GM19397 (cell line): ENCODE data around the gene CELF5.

Source experiments
- ATAC-seq: cut with Tn5 transposase; IDR thresholded peaks from one replicate; pipeline ENCODE4 v1.9.1; 2021; ENCODE audit warnings: mild to moderate bottlenecking, moderate library complexity; ENCODE audit not compliant: unreplicated experiment

CELF5 gene

DNA sequence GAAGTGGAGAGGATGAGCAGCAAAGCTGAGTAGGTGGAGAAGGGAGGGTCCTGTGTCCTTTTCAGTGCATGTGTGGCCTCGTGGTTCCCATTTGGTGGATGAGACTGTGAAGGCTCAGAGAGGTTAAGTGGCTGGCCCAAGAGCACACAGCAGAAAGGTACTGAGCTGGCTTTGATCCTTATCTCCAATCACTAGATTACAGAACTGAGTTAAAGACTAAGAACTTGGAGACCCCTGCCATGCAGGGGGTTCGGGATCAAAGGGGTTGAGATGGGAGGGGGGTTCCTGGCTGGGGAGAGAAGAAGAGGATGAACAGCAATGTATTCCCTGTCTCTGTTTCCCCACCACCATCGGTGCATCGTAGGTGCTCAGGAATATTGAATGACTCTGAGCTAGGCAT lies 11.8 kb downstream of the CELF5 start:
- ATAC-seq, result no peak

DNA sequence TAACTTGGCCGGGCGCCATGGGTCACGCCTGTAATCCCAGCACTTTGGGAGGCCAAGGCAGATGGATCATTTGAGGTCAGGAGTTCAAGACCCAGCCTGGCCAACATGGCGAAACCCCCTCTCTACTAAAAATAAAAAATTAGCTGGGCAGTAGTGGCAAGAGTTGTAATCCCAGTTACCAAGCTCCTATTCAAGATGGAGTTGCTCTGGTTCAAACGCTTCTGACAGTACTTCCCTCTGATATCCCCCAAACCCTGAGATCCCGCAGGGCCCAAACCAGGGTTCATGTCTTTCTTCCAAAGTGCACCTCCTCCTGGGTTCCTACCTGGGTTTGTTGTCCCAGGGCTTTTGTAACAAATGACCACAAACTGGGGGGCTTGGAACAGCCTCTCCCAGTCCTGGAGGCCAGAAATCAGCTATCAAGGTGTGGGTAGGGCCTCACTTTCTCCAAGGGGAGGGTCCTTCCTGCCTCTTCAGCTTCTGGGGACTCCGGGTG lies 13.7 kb downstream of the CELF5 start:
- no peak for ATAC-seq

DNA sequence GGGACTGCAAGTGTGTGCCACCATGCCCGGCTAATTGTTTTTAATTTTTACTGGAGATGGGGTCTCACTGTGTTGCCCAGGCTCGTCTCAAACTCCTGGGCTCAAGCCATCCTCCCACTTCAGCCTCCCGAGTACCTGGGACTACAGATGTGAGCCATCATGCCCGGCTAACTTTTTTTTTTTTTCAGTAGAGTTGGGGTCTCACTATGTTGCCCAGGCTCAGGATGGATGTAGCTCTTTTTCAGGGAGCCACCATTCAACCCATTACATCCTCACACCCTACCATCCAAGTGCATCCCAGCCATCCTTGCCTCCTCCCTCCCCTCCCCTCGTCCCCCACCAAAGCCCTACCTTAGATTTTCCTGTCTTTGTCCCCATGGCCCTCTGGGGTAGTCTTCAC lies 14.9 kb downstream of the CELF5 start:
- no peak for ATAC-seq

DNA sequence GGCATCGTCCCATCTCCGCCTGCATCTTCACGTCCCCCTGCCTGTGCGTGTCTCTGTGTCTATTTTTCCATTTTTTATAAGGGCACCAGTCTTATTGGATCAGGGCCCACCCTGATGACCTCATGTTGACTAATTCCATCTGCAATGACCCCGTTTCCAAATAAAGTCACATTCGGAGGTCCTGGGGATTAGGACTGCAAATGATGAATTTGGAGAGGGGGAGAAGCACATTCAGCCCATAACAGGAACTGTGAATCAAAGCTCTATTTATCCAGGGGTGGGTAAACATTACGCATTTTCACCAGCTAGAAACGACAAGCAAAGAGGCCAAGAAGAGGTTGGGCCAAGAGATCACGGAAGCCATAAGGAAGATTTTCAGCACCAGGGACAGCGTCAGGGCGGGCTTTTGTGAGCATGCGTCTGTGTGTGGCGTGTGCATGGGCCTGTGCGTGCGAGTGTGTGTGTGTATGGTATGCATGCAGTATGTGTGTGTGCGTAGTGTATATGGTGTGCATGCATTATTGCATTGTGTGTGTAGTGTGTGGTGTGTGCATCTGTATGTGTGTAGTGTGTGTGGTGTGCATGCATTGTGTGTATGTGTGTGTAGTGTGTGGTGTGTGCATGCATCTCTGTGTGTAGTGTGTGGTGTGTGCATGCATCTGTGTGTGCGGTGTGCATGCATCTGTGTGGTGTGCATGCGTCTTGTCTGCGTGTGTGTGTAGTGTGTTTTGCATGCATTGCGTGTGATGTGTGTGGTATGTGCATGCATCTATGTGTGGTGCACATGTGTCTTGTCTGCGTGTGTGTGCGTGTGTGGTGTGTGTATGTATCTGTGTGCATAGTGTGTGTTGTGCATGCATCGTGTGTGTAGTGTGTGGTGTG lies 19.6 kb downstream of the CELF5 start:
- ATAC-seq, result no peak

DNA sequence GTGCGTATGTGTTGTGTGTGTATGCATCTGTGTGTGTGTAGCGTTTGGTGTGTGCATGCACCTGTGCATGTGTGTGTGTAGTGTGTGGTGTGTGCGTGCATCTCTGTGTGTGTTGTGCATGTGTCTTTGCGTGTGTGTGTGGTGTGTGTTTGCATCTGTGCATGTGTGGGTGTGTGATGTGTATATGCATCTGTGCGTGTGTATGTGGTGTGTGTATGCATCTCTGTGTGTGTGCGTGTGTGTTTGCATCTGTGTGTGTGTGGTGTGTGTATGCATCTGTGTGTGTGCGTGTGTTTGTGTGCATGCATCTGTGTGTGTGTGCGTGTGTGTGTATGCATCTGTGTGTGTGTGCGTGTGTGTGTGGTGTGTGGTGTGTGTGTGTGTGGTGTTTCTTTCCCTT lies 20.6 kb downstream of the CELF5 start:
- ATAC-seq, result no peak

DNA sequence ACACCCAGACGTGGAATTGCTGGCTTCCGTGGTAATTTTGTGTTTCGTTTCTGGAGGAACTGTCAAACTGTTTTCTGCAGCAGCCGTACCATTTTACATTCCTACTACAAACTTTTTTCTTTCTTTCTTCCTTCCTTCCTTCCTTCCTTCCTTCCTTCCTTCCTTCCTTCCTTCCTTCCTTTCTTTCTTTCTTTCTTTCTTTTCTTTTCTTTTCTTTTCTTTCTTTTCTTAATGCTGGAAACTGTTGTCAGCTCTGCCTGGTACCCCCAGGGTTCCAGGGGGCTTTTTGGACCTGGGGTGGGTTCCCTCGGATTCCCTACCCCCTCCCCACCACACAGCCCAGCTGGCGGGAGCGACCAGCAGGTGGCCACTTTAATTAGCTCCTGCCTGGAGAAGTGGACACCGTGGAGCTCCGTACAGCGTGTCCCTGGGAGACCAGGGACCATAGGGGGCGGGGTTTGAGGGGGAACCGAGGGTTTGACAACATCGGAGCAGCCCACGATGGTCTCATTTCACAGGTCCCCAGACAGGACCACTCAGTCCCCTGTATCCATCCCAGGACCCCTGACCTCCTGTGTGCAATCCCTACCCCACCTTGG lies 24.4 kb downstream of the CELF5 start:
- ATAC-seq, result no peak

DNA sequence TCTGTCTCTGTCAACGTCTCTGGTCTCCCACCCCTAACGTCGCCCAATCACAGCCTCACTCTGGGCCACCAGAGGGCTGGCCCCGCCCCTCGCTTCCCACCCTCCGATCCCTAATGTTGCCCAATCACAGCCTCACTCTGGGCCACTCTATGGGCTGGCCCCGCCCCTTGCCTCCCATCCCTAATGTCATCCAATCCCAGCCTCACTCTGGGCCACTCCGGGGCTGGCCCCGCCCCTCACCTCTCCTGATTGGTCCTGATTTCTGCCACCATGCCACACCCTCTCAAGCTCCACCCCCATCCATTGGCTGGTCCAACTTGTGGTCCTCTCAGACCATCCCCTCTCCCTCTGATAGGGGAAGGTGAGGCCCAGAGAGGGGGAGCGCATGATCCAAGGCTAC lies 24.9 kb downstream of the CELF5 start:
- ATAC-seq, result no peak

DNA sequence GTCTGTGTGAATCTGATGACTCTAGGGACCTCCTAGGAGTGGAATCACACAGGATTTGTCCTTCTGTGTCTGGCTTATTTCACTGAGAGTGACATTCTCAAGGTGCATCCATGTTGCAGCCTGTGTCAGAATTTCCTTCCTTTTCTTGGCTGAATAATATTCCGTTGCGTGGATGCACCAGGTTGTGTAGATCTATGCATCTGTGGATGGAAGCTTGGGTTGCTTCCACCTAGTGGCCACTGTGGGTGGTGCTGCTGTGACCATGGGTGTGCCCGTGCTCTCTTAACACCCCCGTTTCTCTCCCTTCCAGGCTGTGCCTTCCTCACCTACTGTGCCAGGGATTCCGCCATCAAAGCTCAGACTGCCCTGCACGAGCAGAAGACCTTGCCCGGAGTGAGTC lies 26.2 kb downstream of the CELF5 start:
- no peak for ATAC-seq

DNA sequence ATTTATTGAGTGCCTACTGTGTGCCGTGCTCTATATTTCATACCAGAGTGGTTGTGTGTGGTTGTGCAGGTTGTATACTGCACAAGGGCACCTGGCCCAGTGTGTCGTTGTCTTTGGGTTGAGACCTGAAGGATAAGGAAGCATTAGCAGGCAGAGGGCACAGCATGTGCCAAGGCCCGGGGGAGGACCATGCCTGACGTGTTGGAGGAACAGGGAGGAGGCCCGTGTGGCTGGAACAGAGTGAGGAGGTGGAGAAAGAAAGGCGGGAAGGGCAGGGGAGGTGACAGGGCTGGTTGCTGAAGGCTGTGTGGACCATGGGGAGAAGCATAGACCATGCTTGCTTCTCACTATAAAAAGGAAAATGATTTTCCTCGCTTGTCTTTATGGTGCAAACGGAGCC lies 26.8 kb downstream of the CELF5 start:
- no peak for ATAC-seq

DNA sequence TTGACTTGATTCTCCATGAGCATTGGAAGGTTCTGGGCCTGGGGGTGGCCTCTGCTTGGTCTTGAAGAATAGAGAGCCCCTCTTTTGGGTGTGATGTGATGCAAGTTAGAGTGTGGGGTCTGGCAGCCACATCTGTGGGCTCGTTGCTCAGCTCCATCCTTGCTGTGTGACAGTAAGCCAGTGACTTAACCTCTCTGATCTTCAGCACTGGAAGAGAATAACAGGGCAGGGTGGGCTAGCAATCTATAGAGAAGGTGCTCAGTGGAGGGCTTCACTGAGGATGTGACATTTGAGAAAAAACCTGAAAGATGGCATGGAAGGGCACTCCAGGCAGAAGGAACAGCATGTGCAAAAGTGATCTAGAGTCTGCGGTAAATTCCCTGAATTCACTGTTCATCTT lies 28.2 kb downstream of the CELF5 start:
- no peak for ATAC-seq

DNA sequence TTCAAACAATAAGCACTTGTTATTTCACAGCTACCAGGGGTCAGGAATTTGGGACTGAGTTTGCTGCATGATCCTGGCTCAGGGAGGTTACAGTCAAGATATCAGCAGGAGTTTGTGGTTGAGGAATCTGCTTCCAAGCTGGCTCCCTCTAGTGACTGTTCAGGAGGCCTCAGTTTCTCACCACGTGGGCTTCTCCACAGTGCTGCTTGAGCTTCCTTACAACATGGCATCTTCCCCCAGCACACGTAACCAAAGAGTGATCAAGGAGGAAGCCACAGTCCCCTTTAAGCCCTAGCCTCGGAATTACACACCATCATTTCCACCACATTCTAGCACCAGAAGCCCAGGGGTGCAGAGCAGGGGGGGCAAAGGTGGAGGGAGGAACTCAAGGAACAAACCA lies 28.8 kb downstream of the CELF5 start:
- no peak for ATAC-seq

DNA sequence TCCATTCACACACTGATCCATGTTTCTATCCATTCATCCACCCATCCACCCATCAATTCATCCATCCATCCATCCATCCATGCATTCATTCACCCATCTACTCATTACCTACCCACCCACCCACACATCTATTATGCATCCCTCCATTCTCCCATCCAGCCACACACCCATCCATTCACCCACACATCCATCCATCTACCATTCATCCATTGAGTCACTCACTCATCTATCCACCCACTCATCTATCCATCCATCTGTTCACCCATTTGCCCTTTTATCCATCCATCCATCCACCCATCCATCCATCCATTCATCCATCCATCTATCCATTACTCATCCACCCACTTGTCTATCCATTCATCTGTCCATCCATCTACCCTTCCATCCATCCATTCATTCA lies 30.1 kb downstream of the CELF5 start:
- ATAC-seq, result no peak

DNA sequence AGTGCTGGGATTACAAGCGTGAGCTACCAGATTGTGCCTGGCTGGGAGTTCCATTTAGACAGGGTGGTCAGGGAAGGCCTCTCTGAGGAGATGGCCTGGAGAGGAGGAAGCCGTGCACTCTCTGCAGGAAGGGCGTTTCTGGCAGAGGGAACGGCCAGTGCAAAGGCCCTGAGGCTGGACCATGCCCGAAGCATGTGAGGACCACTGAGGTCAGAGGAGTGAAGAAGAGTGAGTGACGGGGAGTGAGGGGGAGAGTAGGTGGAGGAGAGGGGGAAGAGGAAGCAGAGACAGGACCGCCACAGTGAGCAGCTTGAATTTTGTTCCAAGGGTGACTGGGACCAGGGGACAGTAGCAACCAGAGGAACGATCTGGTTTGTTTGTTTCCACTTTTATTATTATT lies 32.6 kb downstream of the CELF5 start:
- no peak for ATAC-seq

DNA sequence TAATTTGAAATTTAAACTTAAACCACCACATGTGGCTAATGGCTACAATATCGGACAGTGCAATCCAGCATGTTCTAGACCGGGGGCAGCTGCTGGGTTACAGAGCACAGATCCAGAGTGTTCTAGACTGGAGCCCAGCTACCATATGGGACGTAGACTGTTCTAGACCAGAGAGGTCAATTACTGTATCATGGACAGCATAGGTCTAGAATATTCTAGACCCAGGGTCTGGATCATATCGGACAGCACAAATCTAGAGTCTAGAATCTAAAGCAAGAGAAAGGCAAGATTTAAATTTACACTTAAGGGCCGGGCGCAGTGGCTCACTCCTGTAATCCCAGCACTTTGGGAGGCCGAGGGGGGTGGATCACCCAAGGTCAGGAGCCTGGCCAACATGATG lies 37.9 kb downstream of the CELF5 start:
- no peak for ATAC-seq

DNA sequence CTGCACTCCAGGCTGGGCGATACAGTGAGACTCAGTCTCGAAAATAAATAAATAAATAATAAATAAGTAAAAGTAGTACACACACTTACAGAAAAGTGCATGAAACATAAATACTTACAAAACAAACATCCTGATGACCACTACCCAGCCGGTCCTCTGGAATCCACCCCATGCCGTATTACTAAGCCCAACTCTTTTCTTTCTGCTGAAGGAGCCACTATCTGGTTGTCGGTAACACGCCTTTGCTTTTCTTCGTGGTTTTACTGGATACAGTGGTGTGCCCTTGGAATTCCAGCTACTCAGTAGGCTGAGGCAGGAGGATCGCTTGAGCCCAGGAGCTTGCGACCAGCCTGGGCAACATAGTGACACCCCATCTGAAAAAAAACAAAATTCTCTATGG lies 39.4 kb downstream of the CELF5 start:
- ATAC-seq, result no peak

DNA sequence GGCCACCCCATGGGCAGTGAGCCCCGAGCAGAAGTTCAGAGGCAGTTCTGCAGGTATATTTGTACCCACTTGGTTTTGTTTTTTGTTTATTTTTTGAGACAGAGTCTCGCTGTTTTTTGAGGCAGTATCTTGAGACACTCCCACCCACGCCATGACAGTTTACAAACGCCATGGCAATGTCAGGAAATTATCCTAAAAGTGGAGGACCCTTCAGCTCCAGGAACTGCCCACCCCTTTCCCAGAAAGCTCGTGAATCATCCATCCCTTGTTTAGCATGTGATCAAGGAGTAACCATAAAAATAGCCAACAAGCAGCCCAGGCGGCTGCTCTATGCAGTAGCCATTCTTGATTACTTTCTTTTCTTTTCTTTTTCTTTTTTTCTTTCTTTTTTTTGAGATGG lies 41.0 kb downstream of the CELF5 start:
- ATAC-seq, result no peak

DNA sequence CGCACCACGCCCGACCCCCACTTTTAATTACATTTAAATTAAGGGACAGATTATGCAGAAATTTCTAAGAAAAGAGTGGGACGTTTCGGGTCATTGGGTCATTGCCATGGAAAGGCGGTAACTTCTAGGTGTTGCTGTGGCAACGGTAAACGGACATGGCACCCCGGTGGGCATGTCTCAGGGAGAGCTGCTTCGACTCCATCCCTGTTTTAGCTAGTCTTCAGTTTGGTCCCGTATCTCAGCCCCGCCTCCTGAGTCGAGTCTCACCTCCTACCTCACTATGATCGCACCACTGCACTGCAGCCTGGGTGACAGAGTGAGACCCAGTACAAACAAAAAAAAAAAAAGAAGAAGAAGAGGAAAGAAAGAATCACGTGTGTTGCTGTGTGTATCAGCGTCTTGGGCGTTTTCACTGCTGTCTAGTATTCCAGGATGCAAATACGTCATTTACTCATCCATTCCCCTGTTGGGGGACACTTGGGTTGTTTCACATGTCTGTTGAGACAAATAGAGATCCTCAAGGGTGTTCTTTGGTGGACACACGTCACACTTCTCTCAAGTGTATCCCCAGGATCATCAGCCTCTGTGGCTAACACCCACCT lies 41.7 kb downstream of the CELF5 start:
- ATAC-seq, result no peak

DNA sequence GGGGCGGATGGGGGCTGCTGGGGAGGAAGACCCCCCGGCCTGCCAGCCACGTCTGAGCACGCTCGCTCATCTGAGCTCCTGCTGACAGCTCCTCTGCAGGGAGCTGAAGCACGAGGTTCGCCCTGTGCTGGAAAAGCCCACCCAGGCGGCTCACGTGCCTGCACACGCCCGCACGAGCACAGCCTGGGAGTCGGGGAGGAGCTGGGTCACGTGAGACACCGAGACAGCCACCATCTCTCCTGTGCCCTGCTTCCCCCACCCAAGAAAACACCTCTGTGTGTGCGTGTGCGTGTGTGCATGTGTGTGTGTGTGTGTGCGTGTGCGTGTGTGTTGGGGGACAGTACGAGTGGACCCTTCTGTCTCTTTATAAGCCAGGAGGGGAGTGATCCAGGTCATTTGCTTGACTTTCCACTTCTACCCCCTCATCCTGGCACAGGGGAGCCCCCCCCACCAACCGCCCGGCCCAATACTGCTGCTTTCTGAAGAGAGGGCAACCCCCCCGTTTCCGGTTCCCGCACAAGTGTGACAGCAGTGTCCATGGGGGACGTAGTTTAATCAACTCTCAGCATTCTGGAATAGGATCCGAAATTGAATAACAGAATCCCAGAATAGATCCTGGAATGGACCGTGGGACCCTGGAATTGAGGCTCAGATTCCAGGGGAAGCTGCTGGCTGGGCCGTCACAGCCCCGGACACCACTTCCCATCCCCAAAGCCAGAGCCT lies 42.5 kb downstream of the CELF5 start:
- no peak for ATAC-seq

DNA sequence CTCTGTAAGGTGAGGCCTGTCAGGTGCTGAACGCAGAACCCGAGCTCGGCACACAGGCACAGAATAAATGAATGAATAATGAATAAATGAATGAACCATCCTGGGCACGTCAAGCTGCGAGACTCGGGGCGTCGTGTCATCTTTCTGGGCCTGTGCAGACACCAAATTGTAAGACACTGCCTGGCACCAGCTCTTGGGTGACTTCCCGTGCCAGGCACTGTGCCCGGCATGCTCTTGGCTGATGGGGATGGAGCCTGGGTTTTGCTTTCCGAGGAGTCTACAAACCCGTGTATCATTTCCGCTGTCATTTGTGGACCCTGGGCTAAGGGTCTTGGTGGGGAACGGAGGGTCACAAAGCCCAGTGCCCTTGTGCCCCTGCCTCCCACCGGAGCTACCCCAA lies 43.9 kb downstream of the CELF5 start:
- no peak for ATAC-seq

DNA sequence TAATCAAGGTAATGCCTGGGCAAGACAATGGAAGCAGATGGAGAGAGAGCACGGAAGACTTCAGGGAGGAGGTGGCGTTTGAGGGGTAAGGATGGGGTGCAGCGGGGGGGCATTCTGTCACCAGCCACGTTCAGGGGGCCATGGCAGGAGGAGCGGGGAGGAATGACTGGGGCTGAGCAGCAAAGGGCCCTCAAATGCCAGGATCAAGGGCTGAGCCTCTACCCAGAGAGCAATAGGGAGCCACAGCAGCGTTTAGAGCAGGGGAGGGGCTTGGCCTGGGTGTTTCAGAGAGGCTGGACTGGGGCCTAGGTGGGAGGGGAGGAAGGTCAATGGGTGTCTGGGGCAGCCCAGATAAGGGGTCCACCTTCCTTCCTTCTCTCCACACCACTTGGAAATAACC lies 44.3 kb downstream of the CELF5 start:
- no peak for ATAC-seq

DNA sequence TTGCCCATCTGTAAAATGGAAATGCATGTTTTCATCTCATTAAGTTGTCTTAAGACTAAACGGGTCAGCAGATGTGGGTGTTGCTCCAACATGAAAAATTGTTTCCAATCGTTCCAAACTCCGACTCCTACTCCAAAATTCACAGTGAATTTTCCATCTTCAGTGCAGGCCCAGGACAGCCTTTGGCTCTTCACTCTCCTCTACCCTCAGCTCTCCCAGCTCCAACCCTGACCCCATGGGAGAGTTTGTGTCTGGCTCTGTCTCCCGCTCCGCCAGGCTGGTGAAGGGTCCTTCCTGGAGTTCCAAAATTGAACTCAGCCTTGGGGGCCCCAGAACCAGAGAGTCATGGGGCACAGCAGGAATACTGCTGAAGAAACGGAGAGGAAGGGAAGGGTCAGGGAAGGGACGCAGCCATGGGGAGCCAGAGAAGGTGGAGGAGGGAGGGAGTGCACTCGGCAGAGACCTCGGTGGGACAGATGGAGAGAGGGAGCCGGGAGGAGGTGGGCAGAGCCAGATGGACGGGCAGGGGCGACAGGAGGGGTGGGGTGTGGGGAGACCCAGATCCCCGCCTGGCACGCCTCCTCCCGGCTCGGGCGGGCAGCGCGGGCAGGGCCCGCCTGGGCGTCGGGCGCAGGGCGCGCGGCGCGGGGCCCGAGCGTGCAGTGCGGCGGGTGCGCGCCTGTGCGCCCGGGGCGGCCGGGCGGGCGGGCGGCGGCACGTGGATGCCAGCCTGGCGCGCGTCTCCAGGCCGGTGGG lies 45.6 kb downstream of the CELF5 start:
- ATAC-seq, result no peak
